8988T (cell line): ENCODE measurements around the gene NHSL2.

Experiments used
- DNase-seq: peaks from one replicate; pipeline ENCODE4 v3.0.0; 2011

NHSL2 gene

GRCh38 chrX:71993371-71993770 lies 82.7 kb downstream of the NHSL2 start:
- DNase-seq = no peak

- no peak for DNase-seq
These were observed 84.0 kb downstream of the NHSL2 start for GRCh38 chrX:71994601-71995000.

GRCh38 chrX:71995122-71995521 lies 84.5 kb downstream of the NHSL2 start:
- no peak for DNase-seq

- DNase-seq = no peak
These were observed 85.5 kb downstream of the NHSL2 start for GRCh38 chrX:71996136-71996535.

GRCh38 chrX:71996826-71997225 lies 86.2 kb downstream of the NHSL2 start:
- DNase-seq = no peak

- no peak for DNase-seq
These were observed 86.7 kb downstream of the NHSL2 start for GRCh38 chrX:71997320-71997719.

GRCh38 chrX:71998836-71999509 lies 88.3 kb downstream of the NHSL2 start:
- DNase-seq = no peak

GRCh38 chrX:71999535-71999934 lies 88.9 kb downstream of the NHSL2 start:
- DNase-seq = no peak

- DNase-seq = no peak
These were observed 90.8 kb downstream of the NHSL2 start for GRCh38 chrX:72001471-72001870.

- no peak for DNase-seq
These were observed 91.3 kb downstream of the NHSL2 start for GRCh38 chrX:72001906-72002305.

GRCh38 chrX:72002875-72003274 lies 92.2 kb downstream of the NHSL2 start:
- no peak for DNase-seq

GRCh38 chrX:72003811-72004750 lies 93.4 kb downstream of the NHSL2 start:
- no peak for DNase-seq

GRCh38 chrX:72005046-72005445 lies 94.4 kb downstream of the NHSL2 start:
- DNase-seq = no peak

- no peak for DNase-seq
These were observed 95.8 kb downstream of the NHSL2 start for GRCh38 chrX:72006461-72006860.

GRCh38 chrX:72009731-72010130 lies 99.1 kb downstream of the NHSL2 start:
- DNase-seq = no peak

- no peak for DNase-seq
These were observed 101.1 kb downstream of the NHSL2 start for GRCh38 chrX:72011734-72012133.

GRCh38 chrX:72015383-72015782 lies 104.7 kb downstream of the NHSL2 start:
- no peak for DNase-seq

GRCh38 chrX:72016881-72017783 lies 106.5 kb downstream of the NHSL2 start:
- no peak for DNase-seq

GRCh38 chrX:72018277-72019112 lies 107.8 kb downstream of the NHSL2 start:
- peak; percentile 46 for DNase-seq

- no peak for DNase-seq
These were observed 108.8 kb downstream of the NHSL2 start for GRCh38 chrX:72019487-72019886.

- DNase-seq = no peak
These were observed 109.6 kb downstream of the NHSL2 start for GRCh38 chrX:72020204-72020603.

GRCh38 chrX:72020788-72021187 lies 110.1 kb downstream of the NHSL2 start:
- no peak for DNase-seq
